Measurements from ENCODE around the gene SH2D3C.

The SH2D3C gene

GRCh38 chr9:127778280-127779135 is at the start of gene SH2D3C:
TSS of gene SH2D3C (minus strand) at chr9:127778666. CDS start at chr9:127778627, 39 bp downstream.
- in situ Hi-C loops (cut with MboI; ENCODE audit: low sequenced_read_pairs), result no loop called here

DNA sequence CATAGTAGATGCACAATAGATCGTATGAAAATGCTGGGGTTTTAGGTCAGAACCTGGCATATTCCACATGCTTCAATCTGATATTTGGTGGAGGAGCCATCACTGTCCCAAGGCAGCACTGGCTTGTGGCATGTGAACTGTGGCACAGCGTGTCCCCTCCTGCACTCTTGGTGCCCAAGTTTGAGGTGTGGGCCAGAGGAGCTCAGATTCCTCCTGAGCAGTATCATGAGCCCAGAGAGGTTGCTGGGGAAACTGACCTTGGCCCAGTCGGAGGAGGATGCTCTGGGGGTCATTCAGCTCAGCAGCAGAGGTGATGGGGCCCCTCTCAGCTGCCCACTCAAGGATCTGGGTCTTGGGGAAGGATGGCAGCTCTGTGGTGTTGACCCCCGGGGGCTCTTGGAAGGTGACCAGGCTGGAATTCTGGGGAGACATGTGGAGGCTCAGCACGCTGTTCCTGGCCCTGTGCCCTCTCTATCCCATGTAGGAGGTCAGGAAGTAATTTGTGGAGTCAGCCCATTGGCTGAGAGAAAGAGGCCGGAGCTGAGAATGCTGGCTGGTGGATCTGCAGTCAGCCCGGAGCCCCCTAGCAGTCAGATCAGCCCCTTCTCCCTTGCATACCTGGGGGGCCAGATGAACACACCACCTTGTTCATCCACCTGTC is 47.9 kb upstream of the SH2D3C start:
- in situ Hi-C loops (cut with MboI; ENCODE audit: low sequenced_read_pairs), result no loop called here

- in situ Hi-C loops (cut with MboI; ENCODE audit: low sequenced_read_pairs), result no loop called here
Measured at GRCh38 chr9:127825319-127826051, 47.0 kb upstream of the SH2D3C start.

DNA sequence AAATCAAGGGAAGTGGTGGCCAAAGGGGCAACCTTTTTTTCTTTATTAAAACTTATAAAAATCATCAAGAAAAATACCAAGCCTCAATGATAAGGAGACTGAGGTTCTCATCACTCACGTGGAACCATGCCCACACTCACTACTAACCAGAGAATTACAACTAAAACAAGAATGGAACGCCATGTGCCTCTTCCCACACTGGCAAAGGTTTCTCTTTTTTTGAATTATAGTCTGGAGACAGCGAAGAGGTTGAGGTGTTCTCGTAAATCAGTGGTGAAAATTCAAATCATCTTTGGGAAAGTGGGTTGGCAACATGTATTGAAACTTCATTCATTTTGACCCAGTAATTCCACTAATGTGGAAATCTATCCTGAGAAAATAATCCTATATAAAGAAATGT is 43.6 kb upstream of the SH2D3C start:
- in situ Hi-C loops (cut with MboI; ENCODE audit: low sequenced_read_pairs), result no loop called here

GRCh38 chr9:127818574-127818973 is 40.1 kb upstream of the SH2D3C start:
- in situ Hi-C loops (cut with MboI; ENCODE audit: low sequenced_read_pairs), result no loop called here

DNA sequence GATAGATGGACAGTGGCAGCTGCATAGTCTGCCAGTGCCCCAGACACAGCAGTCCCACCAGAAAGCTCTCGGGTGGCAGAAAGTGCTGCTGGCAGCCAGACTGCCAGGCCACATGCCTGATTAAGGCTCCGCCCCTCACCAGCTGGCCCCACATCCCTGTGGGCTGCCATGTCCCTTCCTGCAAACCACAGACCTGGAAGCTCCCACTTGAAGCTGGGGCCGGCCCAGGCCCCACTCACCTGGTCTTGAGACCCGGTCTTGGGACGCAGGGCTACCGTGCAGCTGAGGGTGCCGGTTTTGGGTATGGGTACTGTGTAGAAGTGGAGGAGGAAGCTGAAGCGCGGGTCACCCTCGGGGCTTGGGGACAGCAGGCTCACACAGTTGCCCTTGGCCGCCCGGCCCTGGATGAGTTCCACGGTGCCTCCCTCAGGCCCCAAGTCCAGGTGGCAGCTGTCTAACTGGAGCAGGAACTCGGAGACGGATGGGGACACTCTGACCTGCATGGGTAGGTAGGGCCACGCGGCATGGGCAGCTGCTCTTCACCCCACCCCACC is 39.5 kb upstream of the SH2D3C start:
- in situ Hi-C loops (cut with MboI; ENCODE audit: low sequenced_read_pairs), result no loop called here

GRCh38 chr9:127816728-127817127 is 38.3 kb upstream of the SH2D3C start:
- in situ Hi-C loops (cut with MboI; ENCODE audit: low sequenced_read_pairs), result no loop called here

DNA sequence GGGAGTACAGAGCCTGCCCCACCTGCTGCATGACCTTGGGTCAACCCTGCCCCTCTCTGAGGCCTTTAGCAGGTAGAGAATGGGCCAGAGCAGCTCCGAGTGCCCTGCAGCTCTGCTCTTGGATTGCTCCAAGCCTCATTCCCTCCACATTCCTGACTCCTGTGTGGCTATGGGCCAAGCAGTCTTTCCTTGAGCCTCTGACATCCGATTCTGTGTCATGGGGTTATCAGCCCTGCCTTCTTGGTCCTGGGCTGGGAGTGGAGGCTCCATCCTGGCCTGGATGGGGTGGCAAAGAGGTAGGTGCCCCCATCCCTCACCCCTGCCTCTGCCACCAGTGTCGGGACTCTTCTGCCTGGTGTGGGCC is 37.9 kb upstream of the SH2D3C start:
- in situ Hi-C loops (cut with MboI; ENCODE audit: low sequenced_read_pairs), result no loop called here

DNA sequence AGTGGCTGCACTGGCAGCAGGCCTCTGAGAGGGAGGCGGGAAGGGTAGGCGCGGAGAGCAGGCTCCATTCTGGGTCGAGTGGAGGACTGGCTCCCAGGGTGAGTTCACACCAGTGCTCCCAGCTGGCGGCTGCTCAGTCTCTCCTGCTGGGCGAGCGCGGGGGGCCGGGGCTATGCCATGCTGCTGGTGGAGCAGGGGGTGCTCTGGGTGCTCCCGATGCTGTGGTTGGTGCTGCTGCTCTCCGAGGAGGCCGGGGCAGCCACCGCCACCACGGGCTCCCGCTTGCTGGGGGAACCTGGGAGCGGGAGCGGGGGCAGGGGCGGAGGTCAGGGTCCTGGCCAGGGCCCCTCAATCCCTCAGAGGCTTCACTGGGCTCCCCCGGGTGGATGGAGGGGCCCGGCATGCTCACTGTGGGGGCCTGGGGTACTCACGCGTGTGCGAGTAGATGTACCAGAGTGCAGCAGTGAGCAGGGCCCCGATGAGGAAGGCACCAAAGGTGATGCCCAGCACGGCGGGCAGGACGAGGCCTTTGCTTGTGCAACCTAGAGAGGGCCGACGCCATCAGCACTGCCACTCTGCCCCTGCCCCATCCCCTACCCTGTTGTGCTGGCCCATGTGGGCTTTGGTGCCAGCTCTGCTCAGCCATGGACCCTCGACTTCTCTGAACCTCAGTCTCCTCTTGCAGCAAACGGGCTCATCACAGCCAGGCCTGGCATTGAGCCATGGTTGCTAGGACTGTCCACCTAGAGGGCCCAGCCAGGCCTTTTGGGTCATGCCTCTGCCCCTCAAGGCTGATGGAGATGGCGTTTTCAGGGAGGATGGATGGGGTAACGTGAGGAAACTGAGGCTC is 37.3 kb upstream of the SH2D3C start:
- in situ Hi-C loops (cut with MboI; ENCODE audit: low sequenced_read_pairs), result no loop called here

DNA sequence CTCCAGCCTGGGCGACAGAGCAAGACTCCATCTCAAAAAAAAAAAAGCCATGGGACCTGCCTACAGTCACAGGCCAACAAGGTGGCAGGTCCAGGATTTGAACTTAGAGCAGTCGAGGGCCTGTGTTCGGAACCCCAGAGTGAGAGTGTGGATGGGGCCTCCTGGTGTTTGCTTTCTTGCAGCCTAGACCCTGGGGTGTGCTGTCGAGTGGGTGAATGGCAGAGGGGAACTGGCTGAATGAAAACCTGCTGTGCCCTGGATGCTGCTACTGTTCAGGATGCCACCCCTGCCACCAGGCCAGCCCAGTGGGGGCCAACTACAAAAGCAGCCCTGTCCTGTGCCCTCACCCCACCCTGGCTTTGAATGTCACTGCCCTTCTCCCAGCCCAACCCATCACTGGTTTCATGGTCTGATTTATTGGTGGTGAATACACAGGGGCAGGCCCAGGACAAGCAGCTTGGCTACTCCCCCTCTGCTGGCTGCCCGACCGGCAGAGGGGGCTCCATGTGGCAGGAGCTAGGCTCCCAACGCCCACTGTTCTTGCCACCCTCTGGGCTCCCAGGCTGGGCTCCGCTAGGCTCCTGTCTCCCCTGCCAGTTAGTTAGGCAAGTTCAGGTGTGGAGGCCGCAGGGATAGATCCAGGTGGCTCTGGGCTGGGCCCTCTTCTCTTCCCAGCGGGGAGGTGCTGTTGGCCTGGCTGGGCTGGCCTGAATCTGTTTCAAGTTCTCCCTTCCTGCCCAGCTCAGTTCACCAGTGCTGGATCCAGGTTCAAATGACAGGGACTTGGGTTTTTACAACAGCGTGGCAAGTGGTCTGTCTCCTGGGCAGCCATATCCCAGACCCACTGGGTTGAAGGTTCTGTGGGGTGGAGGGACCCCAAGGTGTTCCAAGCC is 36.4 kb upstream of the SH2D3C start:
- in situ Hi-C loops (cut with MboI; ENCODE audit: low sequenced_read_pairs), result no loop called here

DNA sequence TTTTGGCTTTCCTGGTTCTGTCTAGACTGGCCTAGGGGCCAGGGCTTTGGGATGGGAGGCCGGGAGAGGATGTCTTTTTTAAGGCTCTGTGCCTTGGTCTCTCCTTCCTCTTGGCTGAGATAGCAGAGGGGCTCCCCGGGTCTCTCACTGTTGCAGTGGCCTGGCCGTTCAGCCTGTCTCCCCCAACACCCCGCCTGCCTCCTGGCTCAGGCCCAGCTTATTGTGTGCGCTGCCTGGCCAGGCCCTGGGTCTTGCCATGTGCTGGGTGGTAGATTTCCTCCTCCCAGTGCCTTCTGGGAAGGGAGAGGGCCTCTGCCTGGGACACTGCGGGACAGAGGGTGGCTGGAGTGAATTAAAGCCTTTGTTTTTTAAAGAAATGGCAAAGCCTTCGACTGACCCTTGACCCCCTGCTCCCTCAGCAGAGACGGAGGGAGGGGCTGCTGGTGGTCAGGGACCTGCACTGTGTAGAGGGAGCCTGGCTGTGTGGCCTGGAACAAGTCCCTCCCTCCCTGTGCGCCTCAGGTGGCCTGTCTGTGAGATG is 35.3 kb upstream of the SH2D3C start:
- in situ Hi-C loops (cut with MboI; ENCODE audit: low sequenced_read_pairs), result no loop called here

GRCh38 chr9:127812936-127813675 is 34.6 kb upstream of the SH2D3C start:
- in situ Hi-C loops (cut with MboI; ENCODE audit: low sequenced_read_pairs), result no loop called here

- in situ Hi-C loops (cut with MboI; ENCODE audit: low sequenced_read_pairs), result no loop called here
Measured at GRCh38 chr9:127812011-127812410, 33.5 kb upstream of the SH2D3C start.

GRCh38 chr9:127810378-127811187 is 32.1 kb upstream of the SH2D3C start:
- in situ Hi-C loops (cut with MboI; ENCODE audit: low sequenced_read_pairs), result no loop called here

- in situ Hi-C loops (cut with MboI; ENCODE audit: low sequenced_read_pairs), result no loop called here
Measured at GRCh38 chr9:127809540-127810377, 31.3 kb upstream of the SH2D3C start.

GRCh38 chr9:127809002-127809539 is 30.6 kb upstream of the SH2D3C start:
- in situ Hi-C loops (cut with MboI; ENCODE audit: low sequenced_read_pairs), result no loop called here

Measured in HL-60/S4 treated with retinoic acid at 250 ng/mL for 4 days and 3 days (cell line).